Epithelial cell of prostate (primary cell): ENCODE measurements around the gene WDR7.

Source experiments
- DNase-seq: peaks from one replicate; pipeline ENCODE4 v3.0.0-alpha.2; 2011; ENCODE audit warnings: low read depth, low spot score
- H3K27ac ChIP-seq: fragments of 450-650 bp; 2 replicates; pipeline ENCODE4 v1.5.1; 2017; ENCODE audit warnings: mild to moderate bottlenecking

The WDR7 gene

DNA sequence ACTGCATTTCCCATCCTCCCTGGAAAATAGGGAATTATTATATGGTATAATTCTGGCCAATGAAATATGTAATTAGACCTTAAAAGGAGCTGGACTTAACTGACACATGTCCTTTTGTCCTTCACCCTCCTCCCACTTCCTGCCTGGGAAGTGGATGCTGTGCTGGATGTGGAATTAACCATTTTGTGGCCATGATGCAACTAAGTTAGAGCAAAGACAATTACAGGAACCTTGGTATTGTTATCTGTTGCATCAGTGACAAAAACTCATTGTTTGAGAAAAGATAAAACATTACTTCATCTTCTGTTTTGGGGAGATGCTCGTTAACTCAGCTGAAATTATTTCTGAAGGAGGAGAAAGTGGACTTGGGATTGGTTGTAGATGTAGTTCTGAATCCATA lies 268.0 kb downstream of the WDR7 start:
- H3K27ac ChIP-seq, result no peak overlapping the region
- DNase-seq, result no peak

DNA sequence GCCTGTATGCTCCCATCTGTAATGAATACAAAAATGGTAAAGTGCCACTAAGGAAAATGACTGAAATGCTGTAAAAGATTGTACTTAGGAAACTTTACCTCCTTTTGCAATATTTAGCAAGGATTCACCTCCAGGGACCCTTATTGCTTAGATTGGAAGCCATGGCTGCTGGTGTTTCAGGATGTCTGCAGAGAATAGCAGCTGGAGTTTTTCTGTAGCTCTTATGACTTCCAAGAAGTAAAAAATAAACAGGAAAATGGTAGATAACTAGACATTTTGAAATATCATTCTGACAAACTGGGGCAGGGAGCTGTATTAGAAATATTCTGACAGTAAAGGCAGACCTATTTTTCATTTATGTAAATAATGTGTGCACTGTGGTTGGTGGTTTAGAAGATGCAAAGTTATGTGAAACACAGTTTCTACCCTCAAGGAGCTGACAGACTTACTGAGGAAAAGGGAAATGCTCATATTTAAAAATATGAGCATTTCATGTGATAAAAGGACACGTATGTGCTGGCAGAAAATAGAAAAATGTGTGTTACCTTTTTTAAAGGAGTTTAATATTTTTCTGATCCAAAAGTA lies 270.8 kb downstream of the WDR7 start:
- DNase-seq, result no peak
- no peak overlapping the region for H3K27ac ChIP-seq

DNA sequence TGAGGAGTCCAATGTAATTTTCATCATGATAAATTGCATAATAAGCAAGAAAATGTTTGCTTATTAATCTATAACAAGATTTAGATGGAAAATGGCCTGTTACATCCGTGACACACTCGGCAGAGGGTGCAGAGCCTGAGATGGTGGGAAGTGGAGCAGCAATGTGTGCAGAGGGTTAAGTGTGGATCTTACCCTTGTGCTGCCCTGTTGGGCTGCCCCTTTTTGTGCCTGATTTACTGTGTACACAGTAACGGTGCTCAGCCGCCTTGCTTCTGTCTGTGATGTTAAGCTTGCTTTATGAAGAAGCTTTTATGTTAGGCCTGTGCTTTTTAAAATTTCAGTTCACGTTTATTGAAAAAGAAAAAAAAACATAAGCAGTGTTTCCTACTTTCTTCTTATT lies 275.6 kb downstream of the WDR7 start:
- no peak overlapping the region for H3K27ac ChIP-seq
- DNase-seq, result no peak

DNA sequence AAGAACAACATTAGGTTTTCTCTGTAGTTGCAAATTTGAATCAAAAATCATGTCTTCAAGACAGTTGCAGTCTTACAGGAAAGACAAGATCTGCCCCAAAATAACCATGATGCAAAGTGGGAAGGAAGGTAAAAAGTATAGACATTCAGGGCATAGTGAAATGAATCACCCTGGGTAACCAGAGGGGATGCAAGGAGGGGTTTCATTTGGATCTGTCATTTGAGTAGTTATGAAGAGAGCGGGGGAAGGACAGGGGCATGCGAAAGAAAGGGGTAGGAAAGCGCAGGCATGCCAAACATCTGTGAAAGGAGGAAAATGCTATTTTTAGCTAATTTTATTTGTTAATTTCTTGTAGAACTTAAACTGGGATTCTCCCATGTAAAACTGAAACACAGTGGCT lies 276.6 kb downstream of the WDR7 start:
- DNase-seq, result no peak

DNA sequence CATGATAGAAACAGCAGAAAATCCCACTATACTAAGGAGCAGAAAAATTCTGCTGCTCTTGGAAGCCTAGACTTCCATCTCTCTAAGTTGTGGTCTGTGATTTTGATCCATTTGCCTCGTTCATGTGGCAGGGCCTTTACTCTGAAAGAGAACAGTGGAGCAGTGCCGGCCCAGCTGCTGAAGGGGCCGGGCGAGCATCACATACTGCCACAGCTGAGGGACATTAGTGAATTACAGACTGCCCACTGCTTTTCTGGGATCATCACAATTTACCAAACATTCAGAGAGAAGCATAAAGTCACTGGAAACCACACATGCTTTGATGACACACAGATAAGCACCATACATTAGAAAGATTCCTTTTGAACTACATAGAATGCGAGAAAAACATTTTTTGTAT lies 278.7 kb downstream of the WDR7 start:
- DNase-seq, result no peak
- H3K27ac ChIP-seq, result no peak overlapping the region

More for the DNA sequence above, 276.6 kb downstream of the WDR7 start:
- H3K27ac ChIP-seq, result no peak overlapping the region

DNA sequence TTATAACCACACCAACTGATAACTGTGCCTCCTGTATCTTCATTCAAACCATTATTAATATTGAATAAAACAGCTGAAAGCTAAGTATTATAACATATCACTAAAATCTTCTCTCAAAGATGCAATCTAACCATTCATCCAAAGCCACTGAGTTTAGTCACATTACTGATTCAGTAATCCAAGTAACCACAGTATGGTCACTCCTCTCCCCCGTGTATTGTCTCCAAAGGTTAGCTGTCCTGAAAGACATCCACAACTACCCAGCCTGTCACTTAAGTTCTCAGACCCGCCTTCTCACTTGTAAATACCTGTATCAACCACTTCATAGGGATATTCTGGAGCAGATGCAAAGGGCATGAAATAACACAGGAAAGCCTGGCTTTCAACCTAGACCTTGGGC lies 282.3 kb downstream of the WDR7 start:
- no peak for DNase-seq
- H3K27ac ChIP-seq, result no peak overlapping the region

DNA sequence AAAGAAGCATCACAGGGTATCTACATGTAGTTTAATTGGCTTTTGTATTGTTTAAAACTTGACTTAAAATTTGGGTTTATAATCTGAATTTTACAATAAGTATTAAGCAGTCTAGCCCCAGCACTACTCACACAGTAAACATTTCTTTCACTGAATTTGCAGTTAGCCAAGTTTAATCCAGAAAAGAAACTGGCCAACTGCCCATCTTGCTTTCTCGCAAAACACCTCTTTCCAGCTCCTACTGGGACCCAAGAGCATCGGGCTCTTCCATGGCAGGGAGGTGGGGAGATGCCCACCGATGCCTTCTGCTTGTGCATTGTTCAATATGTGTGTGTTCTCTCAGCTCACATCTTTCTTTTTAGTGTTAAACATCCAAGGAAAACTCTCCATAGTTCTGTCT lies 283.0 kb downstream of the WDR7 start:
- H3K27ac ChIP-seq, result no peak overlapping the region
- DNase-seq, result no peak

DNA sequence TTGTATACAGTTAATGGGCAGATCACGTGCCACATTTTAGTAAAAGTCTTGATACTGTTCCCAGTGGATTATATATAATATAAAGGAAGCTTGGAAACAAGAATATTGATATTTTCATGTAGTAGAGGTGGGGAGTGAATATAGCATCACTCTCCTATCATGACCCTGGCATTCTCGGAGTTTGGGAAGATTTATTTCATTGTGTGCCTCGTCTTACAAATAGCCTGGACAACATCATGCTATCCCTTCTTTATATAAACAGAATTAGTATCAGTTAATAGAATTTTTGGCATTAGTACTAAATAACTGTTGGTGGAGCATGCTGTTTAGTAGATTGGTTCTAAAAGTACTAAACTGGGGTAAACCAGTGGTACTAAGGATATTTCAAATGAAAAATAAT lies 283.7 kb downstream of the WDR7 start:
- DNase-seq, result no peak
- no peak overlapping the region for H3K27ac ChIP-seq

DNA sequence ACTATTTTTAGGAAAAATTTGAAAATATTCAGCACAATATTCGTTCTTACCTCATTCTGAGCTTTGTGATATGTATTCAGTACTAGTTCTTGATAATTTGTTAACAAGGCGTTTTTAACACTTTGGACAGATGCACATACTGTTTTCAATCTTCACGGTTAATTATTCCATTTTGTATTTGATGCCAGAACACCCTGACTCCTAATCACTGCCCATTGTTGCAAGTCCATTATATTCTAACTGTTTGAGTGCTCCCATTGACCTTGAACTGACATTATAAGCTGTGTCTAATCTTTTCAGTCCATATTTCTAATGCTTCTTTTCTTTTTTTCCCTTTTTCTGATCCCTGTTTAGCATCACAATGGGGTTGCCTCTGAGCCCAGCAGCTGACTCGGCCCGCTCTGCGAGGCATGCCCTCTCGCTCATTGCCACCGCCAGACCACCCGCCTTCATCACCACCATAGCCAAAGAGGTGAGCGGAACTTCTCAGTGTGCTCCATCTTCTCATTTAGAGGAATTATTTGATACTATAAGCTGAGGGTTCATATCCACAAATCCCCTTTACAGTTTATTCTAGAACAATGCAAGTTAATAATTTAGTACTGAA lies 284.4 kb downstream of the WDR7 start:
- no peak for DNase-seq
- H3K27ac ChIP-seq, result no peak overlapping the region

DNA sequence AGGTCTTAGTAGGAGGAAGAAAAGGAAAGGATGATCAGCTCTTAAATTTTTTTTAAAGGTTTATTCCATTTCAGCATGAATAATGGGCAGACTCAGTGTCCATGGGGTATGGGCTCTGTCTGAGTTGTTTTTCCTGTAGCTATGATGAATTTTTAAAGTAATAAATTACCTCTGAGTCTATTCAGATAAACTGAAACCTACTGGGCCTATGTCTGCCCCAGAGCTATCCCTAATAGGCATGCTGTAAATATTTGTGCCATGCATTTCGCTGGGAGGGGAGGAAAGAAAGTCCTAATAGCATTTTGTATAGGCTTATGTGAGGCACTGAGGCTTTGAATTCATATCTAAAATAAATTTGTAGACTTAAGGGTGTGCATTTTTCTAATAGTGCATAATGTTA lies 285.3 kb downstream of the WDR7 start:
- no peak overlapping the region for H3K27ac ChIP-seq
- no peak for DNase-seq

DNA sequence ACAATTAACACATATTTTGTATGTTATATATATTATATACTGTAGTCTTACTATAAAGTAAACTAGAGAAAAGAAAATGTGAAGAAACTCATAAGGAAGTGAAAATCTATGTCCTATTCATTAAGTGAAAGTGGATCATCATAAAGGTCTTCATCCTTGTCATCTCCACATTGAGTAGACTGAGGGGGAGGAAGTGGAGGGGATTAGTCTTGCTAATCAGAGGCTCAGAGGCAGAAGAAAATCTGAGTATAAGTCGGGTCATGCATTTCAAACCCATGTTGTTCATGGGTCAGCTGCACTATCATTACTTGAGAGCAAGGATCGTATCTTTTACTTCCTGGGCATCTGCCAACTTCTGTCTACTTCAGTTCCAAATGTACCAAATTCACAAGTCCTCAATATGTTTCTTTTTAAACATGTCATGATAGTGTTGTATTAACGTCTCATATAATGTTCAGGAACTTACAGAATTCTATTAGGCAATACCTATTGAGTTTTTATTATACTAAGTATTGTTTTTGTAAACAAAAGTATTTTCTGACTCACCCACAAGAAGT lies 286.8 kb downstream of the WDR7 start:
- H3K27ac ChIP-seq, result no peak overlapping the region

DNA sequence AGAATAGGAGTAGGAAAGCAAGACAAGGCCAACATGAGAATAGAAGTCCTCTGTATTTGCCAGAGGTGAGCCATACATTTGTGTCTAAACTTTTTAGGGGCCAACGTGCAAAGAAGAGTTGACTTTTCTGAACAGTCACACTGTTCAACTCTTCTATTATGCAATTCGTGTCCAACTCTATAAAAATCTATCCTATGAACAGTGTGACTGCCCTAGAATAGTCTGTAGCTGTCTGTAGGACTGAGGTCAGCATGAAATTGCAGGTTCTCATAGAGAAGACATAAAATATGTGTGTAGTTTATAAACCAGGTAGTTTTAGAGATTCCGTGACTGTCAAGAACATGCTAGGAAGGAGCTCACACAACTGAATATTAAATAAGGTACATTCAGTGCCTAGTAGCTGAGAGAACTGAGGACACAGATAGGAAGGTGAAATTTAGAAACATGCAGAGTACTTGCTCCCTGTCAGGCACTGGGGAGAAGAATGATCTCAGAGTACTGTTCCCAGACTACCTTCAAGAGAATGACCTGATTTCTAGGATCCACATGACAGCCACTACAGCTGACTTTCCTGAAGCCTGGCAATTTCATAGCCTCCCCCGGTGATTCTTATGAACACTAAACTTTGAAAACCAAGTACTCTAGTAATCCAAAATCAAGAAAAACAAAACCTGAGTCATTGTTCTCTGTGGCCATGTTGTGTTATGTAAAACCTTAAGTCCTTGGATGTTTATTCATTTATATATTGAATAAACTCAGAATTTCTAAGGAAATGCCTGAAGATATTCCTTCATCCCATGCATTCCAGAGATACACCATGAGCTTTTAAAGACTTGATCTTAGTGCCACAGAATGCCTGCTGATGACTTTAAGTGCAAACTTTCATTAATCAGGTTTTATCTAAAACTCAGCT lies 294.3 kb downstream of the WDR7 start:
- H3K27ac ChIP-seq, result no peak overlapping the region
- no peak for DNase-seq

More for the DNA sequence above, 286.8 kb downstream of the WDR7 start:
- DNase-seq, result no peak

DNA sequence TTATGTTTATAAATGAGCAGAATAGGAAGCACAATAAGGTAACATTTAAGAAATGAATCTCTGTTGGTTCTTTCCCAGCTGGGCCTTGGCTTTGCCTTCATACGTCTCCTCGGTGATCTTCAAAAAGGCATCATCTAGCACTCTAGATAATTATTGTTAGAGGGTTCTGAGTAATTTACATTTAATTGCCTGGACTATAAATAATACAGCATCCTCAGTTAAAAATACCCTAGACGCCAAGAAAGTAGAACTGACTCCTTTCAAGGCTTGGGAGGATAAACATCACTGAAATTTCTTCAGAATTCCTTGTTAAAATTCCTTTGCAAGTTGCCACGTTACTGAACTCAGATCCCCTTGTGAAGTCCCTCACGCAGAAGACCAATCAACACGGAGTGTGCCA lies 296.1 kb downstream of the WDR7 start:
- no peak for DNase-seq
- no peak overlapping the region for H3K27ac ChIP-seq

DNA sequence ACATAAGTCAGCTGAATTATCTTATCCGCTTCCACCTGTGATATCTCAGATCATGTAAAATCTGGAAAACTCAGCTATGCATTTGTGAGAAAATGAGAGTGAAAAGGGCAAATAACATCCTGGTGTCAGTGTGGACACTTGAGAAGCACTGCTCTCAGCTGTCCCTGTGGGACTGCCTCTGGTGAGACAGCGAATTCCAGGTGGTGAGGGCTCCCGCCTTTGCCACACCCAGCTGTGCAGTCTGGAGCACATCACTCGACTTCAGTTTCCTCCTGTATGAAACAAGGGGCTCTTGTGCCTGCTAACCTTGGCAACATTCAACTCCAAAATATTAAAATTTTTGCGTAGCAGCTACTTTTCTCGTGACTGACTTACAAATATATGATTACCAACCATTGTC lies 300.9 kb downstream of the WDR7 start:
- no peak overlapping the region for H3K27ac ChIP-seq
- DNase-seq, result no peak

DNA sequence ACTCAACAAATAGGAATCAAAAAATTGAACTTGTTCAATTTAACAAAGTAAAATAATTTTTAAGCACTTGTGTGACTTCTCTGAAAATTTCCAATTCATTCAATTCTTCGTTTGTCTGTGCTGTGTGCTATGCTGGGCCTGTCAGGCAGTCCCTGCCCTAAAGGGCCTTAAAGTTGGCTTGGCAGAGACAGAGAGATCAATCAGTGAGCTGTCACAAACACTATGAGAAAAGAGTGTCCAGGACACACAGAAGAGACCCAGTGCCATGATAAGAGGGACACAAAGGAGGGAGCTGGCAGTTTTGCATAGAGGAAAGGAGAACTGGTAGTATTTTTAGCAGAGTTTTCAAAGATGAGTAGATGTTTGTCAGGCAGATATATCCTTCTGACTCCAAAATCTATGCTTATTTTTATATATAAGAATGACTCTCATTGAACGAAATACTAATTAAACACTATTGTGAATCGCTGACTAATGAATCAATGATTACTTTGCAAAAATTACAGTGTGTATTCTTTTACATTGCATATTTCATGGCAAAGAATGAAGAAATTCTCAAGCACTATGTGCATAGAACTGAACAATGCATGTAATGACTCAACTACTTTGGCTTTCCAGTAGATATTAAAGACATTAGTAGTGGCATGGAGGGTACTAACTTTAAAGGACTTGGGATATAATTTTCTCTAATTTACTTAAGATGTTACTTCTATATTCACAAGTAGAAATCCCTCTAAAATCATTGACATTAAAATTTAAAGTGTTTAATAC lies 302.5 kb downstream of the WDR7 start:
- no peak overlapping the region for H3K27ac ChIP-seq
- DNase-seq, result no peak

DNA sequence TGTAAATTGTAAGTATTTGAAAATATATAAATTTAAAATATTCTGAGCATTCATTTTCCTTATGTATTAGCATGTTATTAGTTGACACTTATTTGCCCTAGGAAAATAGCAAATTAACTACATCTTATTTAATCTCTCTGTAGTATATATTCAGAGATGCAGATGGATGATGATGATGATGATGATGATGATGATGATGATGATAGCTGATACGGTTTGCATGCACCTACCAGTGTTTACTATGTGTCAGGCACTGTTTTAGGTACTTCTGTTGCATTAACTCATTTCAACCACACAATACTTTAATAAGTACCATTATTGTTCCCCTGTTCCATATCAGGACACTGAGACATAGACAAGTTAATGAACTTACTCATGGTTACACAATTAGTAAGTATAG lies 304.3 kb downstream of the WDR7 start:
- DNase-seq, result no peak
- no peak overlapping the region for H3K27ac ChIP-seq

DNA sequence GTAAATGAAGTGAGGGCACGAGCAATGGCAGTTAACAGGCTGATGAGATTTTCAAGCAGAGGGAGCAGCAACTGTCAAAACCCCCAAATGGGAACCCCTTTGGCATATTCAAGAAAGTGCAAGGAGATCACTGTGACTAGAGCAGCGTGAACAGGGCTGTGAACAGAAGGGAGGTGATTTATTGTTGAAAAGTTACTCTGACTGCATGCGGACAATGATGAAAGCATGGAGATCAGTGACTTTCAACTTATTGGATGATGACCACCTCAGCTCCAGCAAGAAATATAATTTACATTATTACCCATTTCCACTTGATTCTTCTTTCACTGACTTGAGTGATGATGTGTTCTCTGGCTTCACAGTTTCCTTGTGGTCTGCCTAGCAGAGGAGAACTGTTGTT lies 308.0 kb downstream of the WDR7 start:
- DNase-seq, result no peak
- H3K27ac ChIP-seq, result no peak overlapping the region

DNA sequence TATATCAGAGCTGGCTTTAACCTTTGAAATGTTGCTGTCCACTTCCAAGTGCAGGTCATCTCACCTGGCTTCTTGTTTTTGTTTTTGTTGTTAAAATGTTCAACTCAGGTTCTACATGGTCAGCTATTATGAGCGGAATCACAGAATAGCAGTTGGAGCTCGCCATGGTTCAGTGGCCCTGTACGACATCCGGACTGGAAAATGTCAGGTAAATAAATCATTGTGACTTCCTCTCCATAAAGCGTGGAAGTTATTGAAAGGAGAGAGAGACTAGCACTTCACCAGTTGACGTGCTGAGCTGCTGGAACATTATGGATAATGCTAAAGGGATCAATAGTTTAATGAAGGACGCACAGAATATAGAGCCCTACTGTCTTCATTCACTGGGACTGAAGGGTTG lies 311.2 kb downstream of the WDR7 start:
- no peak overlapping the region for H3K27ac ChIP-seq
- no peak for DNase-seq

DNA sequence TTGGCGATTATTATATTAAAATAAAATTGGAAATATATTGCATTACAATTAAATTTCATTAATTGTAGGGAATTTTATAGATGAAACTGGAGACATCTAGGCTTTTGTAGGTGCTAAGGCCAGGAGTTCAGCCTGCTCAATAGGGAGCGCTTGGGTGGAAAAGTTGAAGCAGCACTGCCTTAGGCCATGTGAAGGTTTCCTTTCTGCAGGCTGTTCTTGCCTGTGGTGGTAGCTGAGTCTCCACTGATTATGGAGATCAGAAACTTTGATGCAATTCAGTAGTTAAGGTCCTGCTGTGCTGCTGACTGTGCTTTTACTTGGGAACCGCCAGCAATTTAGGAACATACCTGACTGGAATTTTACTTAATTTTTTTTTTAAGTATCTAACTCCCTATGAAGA lies 315.9 kb downstream of the WDR7 start:
- DNase-seq, result no peak
- no peak overlapping the region for H3K27ac ChIP-seq

DNA sequence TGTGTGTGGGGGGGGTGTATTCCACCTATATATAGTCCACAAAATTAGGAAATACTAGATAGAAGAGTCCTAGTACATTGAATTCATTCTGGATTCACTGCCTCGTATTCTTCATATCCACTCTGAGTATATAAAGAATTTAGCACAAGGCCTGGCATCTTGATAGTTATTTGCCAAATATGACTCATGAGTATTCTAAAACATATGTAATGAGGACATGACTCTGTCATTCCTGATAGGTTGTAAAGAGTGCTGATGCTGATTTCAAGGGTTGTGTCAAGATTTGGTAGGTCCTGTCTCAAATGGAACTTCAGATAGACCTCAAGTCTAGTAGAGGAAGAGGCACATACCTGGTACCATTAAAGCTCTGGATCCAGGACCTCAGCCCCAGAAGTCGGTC lies 322.3 kb downstream of the WDR7 start:
- no peak for DNase-seq
- no peak overlapping the region for H3K27ac ChIP-seq

DNA sequence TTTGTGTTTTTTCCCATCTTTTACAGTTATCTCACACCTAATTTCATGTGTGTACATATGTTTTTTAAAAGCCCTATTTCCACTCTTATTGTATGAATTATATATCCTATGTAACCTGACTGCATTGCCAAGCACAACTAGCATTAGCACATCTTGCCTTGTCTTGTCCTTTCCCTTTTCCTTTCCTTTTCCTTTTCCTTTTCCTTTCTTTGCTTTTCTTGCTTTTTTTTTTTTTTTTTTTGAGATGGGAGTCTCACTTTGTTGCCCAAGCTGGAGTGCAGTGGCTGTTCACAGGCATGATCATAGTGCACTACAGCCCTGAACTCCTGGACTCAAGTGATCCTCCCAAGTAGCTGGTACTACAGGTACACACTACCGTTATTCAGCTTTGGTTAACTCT lies 323.0 kb downstream of the WDR7 start:
- no peak overlapping the region for H3K27ac ChIP-seq

More for the DNA sequence above, 323.0 kb downstream of the WDR7 start:
- no peak for DNase-seq
